CD4-positive, alpha-beta T cell treated with Interleukin-4 for 4 hours (primary cell): ENCODE results near the gene MINAR1.
"Not testable (repeated sequence)": the region's sequence is repeated elsewhere in the genome, so short reads cannot be mapped to it uniquely, and the experiment has no call there.

Experiments used
- DNase-seq: peaks from one replicate; pipeline ENCODE4 v3.0.0-alpha.2; 2020

The MINAR1 gene, protein sequence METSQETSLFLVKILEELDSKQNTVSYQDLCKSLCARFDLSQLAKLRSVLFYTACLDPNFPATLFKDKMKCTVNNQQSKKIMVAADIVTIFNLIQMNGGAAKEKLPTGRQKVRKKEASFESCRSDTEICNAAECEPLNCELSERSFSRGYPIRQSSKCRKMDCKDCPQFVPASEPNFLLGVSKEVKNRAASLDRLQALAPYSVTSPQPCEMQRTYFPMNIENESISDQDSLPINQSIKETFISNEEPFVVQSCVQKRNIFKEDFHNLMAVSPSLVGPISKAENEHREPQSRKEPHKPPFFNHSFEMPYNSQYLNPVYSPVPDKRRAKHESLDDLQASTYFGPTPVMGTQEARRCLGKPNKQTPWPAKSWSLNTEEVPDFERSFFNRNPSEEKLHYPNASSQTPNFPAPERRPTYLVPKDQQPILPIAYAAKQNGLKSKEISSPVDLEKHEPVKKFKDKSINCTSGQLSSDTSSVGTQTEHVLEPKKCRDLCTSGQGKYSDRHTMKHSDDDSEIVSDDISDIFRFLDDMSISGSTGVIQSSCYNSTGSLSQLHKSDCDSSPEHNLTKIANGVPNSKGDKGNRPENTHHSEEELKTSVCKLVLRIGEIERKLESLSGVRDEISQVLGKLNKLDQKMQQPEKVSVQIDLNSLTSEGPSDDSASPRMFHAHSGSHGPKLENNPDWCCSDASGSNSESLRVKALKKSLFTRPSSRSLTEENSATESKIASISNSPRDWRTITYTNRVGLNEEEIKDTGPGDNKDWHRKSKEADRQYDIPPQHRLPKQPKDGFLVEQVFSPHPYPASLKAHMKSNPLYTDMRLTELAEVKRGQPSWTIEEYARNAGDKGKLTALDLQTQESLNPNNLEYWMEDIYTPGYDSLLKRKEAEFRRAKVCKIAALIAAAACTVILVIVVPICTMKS

DNA sequence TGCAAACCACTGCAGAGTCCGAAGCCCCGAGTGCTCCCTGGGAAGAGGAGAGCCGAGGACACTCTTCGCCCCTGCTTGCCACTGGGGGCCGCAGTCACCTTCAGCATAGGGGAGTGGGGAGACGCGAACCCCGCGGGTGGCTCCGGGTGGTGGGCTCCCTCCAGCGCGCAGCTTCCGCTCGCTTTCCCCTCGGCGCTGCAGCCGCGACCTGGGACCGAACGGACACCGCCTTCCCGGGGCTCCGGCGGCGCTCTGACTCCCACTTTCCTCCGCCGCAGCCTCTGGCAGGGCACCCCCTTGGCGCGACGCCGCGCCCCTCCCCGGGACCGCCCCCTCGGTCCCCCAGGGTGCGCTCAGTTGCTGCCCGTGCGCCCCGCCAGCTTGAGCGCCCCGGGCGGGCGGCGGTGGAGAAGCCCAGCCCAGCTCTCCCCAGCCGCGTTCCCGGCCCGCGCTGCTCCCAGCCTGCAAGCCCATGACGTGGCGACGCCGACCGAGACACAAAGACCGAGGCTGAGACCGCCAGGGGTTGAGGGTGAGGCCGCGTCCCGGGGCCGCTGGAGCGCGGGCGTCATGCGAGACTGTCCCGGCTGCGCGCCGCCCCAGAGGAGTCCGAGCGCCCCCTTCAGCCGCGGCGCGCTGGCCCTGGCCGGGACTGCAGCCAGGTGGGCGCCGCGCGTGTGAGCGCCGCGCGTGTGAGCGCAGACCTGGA, at the start of gene MINAR1:
Gene MINAR1 (plus strand): TSS at position 701 of the 709 bp plus-strand sequence. CDS start 23,812 bp downstream, outside the sequence.
- no peak for DNase-seq

DNA sequence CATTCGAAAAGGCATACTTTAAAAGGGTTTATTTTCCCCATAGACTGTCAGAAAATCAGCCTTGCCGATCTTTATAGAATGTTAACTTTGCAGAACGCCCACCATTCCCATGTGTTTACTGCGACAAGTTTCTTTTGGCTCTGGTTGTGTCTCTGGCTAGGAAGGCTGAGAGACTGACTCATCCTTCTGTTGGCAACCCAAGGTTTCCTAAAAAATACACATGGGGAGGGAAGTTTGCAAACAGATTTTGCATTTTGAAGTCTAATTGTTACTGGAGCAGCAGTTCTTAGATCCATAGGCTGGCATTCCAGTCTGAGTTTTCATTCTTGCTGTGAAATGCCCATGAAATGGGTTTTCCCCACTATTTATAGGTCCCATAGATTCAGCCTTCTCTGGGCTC, 37.9 kb upstream of the MINAR1 start:
- DNase-seq: no peak

DNA sequence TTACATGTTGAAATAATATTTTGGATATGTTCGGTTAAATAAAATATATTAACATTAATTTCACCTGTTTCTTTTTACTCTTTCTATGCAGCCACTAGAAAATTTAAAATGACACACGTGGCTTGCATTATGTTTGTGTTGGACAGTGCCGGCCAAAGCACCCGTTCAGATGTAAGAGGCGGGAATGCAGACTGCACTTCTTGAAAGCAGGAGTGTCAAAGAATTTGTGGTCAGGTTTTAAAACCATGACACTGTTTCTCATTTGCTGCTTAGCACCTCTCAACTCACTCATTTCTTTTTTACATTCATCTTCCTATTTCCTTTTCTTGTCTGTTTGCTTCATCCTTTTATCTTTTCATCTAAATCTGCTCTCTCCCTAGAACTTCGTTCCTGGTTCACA, 35.3 kb upstream of the MINAR1 start:
- no peak for DNase-seq

DNA sequence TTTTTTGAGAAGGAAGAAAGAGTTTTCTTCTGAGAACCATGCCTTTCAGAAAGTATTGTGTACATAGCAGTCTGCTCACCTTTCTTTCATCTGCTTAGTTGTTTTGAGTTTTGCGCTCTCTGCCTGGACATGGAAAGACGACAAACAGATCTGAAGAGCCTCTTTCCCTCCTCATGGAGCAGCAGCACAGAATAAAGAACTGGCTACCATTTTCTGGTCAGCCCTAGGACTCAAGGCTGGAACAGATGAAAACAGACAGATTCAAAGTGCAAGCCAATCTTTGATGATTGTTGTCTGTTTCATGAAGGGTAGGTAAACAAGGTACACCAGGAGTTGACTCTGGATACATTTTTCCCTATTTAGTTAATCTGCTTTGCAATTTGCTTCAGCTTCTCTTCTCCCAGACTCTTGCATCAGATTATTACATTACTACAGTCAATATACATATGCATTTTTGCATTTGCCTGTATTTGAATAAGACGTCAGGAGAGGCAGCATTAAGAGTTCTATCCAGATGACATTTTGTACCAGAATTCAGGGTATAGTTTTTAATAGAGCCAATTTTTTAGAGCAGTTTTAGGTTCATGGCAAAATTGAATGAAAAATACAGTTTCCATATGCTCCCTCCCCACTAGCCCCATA, 34.7 kb upstream of the MINAR1 start:
- DNase-seq: no peak

DNA sequence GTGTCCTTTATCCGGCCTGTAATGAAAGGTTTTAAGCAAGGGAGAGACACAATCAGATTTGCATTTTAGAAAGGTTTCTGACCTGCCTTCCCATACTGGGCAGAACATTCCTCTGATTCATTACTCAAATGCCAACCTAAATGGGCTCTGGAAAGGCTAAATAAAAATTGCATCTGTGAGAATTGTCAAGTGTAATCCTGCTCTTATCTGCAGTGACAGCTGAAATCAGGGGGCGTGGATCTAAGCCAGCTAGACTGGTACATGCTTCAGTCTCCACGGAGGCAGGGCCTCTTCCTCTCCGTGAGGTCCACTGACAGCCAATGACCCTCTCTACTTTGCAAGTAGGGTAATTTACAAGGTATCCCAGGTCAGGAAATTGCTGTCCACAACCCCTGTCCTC, 32.5 kb upstream of the MINAR1 start:
- no peak for DNase-seq

DNA sequence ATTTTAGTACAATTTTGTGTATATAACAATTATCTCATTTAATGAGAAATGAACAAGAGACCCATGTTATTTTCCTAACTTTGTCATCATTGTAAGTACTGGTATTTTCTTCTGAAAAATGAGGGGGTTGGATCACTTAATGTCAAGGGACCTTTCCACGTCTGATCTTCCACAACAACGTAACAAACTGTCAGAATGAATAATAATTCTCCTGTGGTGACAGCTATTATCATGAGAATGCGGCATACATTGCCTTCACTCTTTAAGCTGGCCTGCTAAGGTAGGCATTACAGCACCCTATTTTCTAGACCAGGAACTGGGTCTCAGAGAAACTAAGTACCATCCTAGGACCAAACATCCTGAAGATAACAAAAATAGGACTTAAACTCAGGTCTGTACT, 31.5 kb upstream of the MINAR1 start:
- no peak for DNase-seq

DNA sequence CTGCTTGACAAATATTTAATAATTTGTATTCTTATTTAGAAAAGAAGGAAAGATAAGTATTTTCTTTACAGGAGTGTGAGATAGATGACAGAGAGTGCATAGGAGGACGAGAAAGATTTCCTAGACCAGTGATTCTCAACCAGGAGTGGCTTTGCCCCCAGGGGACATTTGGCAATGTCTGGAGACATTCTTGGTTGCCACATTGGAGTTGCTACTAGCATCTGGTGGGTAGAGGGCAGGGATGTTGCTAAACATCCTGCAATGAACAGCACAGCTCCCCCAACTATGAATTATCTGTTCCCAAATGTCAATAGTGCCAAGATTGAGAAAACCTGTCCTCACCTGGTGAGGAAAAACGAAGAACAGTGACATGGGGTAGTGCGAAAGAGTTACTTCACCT, 30.8 kb upstream of the MINAR1 start:
- no peak for DNase-seq

DNA sequence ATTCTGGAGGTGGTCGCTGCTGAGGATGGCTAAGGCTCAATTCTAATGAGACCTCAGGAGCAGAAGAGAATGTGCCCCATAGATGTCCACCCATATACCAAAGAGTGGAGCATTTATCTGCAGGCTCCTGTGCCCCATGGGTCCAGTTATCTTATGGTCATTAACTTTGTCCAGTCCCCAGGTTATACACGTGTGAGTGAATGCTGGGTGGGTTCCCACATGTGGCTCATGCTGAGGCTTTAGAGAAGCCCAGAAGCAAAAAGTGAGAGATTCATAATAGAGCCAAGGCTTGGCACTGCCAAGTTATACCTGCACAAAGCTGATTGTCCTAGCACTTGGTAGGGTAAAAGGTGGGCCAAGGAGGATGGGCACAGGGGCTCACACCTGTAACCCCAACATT, 30.0 kb upstream of the MINAR1 start:
- no peak for DNase-seq

DNA sequence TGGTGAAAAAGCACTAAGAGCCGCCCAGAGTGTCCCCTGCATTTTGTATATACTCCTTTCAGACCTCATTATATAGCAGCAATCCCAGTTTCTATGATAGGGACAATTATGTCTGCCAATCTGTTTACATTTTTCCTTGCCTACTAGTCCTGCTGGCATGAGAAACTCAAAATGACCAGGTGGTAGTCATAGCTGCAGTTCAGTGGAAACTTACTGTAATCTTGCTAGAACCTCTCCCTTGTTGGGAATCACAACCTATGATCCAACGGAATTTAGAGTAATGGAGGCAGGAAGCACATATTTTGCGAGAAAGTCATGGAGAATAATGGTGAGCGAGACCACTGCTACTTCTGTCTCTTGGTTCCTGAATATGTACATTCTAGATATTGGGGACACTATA, 28.6 kb upstream of the MINAR1 start:
- DNase-seq: no peak

DNA sequence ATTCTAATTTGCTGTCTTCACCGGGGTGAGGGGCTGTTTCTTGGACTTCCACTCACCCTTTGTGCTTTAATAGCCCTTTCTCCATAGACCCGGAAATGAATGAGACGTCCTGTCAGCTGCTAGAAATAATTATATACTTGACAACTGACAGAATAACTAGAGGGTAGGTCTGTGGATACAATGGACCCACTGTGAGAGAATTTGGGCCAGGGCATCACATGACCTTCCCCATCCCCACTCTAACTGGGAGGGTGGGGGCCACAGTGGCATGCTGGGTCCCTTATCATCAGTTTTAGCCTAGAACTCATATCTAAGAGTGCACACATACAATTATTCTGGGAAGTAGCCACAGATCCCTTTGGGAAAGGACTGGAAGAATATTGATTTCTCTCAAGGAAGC, 25.9 kb upstream of the MINAR1 start:
- DNase-seq: no peak

DNA sequence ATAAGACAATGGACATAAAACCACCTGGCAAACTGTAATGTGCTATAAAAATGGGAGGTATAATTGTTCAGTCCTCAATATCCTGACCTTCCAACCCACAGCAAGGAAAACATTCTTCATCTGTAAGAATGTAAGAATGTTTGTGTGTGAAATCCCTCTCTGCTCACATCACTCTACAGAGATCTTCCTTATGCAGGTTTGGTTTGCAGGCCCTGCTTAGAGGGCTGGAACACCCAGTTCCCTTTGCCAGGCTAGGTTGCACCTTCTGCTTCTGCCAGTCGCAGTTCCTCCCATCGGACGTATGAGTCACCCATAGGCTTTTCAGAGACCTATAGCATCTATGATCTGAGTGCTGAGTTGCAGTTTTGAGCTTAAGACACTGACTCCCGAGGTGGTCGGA, 24.1 kb upstream of the MINAR1 start:
- no peak for DNase-seq

DNA sequence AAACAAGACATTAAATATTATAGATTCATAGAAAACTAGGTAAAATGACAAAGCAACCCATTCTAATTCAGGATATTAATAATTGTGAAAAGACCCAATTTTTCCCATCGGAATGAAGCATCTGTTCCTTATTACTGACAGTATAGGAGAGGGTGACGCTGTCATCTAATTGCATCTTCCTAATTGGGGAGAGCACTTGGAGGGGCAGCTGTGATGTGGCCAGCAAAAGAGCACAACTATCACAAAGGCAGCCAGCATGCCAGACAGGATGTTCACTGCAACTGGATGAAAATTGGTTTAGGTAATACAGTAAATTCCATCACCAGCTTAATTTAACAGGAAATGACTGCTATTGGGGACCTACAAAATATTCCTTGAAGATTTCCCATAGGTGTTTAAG, 21.9 kb upstream of the MINAR1 start:
- no peak for DNase-seq

DNA sequence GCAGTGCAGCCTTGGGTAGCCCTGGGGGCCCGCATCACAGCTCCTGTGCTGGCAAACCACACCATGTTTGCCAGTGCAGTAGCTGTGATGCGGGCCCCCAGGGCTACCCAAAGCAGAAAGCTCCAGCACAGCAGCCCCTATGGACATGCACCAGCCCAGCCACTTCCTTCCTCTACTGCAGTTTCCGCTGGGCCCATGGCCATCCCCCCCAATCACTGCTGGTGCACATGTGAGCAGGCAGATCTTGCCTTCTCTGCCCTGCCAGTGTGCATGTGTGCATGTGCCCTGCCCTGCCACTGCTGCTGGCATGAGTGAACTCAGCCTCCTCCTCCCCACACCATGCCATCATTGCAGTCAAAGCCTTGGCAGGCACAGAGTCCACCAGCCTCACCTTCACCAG, 20.1 kb upstream of the MINAR1 start:
- DNase-seq: no peak

DNA sequence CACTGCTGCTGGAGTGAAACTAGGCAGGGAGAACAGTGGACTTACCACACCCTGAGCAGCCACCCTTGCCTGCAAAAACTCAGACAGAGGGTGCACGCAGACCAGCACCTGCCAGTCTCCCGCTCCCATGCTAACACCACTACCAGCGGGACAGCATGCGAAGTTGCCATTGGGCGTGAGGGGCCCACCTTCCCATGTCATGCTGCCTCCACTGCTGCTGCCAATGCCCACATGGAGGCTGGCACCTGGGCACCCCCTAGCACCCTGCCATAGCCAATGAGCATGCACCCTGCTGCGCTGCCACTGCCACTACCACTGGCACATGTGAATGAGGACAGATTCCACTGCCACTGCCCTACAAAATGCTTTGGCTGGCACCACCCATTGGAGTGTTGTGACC, 19.7 kb upstream of the MINAR1 start:
- no peak for DNase-seq

DNA sequence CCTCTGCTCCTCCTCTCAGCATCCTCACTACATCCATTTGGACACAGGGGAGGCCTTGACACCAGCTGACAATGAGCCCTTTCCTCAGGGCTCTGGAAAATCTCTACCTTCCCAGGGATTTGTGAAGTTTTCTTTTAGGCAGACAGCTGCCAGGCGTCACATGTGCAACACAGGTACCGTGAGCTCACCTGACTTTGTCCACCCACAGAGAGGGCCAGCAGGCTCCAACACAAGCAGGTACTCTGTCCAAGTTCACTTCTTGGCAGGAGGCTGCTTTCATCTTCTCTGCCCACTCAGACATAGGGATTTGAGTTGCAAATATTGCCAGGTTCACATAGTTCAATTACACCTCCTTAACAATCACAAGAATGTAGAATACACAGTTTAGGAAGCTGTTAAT, 15.3 kb upstream of the MINAR1 start:
- no peak for DNase-seq

DNA sequence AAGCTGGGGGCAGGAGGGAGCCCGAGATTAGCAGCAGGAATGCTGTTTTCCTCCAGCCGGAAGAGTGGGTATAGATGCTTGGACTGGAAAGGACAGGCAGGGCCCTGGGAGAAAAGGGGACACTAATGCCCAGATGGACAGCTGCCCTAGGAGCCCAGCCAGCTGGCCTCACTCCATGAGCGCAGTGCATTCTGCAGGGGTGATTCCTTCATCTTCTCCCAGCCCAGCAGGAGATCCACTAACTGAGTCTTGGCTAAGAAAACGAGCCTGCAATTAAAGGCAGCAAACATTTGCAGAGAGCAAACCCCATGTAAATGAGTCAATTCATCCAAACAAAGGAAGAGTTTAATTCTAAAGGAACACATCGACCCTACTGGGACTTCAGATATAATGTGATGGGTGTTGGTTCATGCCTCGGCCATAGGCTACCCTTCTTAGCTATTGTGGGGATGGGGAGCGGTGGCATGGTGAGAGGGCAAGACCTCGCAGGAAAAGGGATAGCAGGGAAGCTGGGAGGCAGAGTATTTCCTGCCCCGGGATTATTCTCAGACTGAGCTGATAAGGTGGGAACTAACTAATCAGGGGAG, 13.3 kb upstream of the MINAR1 start:
- DNase-seq: no peak

DNA sequence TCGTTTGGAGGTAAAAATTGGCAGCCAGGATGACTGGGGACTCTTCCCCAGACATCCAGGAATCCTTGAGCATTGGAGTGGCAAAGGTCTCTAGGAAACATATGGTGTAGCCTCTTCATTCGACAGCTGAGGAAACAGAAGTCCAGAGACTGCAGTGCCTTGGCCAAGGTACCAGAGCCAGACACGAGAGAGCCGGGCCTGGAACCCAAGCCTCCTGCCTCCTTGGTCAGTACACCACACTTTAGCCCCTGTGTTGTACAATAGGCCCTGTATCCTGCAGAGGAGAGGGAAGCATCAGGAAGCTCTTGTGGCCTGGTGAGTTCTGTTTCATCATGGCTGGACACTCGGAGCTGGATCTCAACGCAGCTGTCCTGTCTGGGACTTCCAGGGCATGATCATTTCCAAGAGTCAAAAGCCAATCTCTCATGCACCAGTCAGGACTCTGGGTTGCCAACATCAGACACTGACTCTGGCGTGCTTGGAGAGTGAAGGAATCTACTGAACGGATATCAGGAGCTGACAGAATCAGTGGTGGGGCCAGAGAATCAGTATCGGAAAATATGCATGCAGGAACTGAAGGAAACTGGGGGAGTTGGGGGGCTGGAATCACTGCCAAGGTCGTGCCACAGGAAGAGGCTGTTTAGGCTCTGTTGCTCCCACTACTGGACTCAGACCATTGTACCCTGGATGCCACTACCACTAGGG, 6.4 kb upstream of the MINAR1 start:
- no peak for DNase-seq

DNA sequence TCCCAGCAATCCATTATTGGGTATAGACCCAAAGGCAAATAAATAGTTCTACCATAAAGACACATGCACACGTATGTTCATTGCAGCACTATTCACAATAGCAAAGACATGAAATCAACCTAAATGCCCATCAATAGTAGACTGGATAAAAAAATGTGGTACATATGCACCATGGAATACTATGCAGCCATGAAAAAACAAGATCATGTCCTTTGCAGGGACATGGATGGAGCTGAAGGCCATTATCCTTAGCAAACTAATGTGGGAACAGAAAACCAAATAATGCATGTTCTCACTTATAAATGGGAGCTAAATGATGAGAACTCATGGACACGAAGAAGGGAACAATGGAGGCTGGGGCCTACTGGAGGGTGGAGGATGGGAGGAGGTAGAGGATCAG, 5.2 kb upstream of the MINAR1 start:
- DNase-seq: not testable (repeated sequence)

DNA sequence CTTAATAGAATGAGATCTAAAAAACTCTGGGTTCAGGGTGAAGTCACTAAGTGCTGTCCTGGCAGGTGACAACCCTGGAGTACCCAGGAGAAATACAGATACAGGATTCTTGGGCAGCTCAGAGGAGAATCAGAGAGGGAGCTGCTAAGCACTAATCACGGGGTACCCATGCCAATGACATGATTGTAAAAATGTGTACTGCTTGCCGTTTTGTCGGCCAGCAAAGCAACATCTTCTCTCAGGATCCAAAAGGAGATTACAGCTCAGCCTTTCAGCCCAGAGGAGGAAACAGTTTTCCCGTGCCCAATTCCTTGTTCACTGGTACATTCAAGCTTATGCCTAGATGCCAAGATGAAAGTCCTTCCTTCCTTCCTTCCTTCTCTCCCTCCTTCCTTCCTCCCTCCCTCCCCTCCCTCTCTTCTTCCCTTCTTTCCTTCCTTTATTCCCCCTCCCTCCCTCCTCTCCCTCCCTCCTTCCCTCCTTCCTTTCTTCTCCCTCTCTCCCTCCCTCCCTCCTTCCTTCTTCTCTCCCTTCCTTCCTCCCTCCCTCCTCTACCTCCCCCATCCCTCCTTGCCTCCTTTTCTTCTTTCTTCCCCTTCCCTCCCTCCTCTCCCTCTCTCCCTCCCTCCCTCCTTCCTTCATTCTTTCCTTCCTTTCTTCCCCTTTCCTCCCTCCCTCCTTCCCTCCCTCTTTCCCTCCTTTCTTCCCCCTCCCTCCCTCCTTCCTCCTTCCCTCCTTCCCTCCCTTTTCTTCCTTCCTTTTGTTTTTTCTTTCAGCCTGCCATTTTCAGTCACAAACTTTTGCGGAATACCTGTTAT, 4.1 kb upstream of the MINAR1 start:
- no peak for DNase-seq

DNA sequence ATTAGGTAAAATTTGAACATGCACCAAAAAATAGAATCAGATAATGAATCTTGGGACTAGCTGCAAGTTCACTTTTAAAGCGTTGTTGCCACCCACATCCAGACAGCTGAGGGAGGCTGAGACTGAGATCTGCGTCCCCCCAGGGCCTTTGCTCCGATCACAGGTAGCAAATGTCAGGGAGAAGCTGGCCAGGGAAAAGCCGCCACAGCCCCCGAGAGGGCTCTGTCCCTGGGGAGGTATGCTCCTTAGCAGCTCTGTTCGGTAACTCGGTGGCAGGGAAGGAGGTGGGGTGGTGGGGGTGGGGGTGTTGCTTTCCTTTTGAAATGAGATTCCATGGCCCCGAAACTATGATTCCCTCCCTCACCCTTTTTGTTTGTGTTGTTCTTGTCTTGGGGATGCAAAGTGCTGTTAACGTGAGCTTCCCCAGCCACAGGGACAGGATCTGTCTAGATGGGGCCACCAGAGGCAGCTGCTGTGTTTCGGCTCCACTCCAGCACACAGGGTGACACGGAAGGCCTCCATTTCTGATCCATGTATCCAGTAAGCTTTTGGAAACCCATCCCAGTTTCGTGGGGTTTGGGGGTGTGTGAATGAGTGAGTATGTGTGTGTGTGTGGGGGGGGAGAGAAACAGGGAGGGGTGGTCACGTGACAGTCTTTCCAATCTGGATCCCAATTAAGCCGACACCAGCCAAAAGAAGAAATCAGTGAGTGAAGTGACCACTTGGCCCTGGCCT, 1.1 kb upstream of the MINAR1 start:
- no peak for DNase-seq
